ENCODE measurements around the gene PHF20.
"Not testable (repeated sequence)": the region's sequence is repeated elsewhere in the genome, so short reads cannot be mapped to it uniquely, and the experiment has no call there.

- not testable (repeated sequence) for TF ChIP-seq CTCF (optimal IDR thresholded peaks at IDR 0.05 in 1 of 3, IDR thresholded peaks at IDR 0.05 in 1 of 3, conservative IDR thresholded peaks at IDR 0.05 in 1 of 3; ENCODE audit: extremely low read depth in 1 of 3, insufficient read depth in 2 of 3, low read length in 3 of 3); EZH2 (IDR thresholded peaks at IDR 0.05; ENCODE audit: low read length)
Observed at GRCh38 chr20:35785541-35785940, 13.7 kb downstream of the PHF20 start.
